GM19467 (cell line): Measurements from ENCODE around the gene TRABD2B.

Experiments
- ATAC-seq: cut with Tn5 transposase; IDR thresholded peaks from one replicate; pipeline ENCODE4 v1.9.1; 2021; ENCODE audit warnings: mild to moderate bottlenecking, moderate library complexity; ENCODE audit not compliant: unreplicated experiment

Gene TRABD2B

GRCh38 chr1:47742890-47743760 lies 254.1 kb downstream of the TRABD2B start:
- no peak for ATAC-seq

- no peak for ATAC-seq
Measured at GRCh38 chr1:47738560-47739182, 258.5 kb downstream of the TRABD2B start.

- ATAC-seq = no peak
Measured at GRCh38 chr1:47732489-47732888, 264.7 kb downstream of the TRABD2B start.

- ATAC-seq = no peak
Measured at GRCh38 chr1:47731730-47732129, 265.5 kb downstream of the TRABD2B start.

- no peak for ATAC-seq
Measured at GRCh38 chr1:47729685-47730084, 267.5 kb downstream of the TRABD2B start.

GRCh38 chr1:47727697-47728085 lies 269.5 kb downstream of the TRABD2B start:
- ATAC-seq = no peak

- ATAC-seq = no peak
Measured at GRCh38 chr1:47727051-47727696, 270.0 kb downstream of the TRABD2B start.

GRCh38 chr1:47725992-47726855 lies 271.0 kb downstream of the TRABD2B start:
- ATAC-seq = peak; percentile 94

- ATAC-seq = no peak
Measured at GRCh38 chr1:47725511-47725991, 271.6 kb downstream of the TRABD2B start.

- no peak for ATAC-seq
Measured at GRCh38 chr1:47725000-47725473, 272.1 kb downstream of the TRABD2B start.

GRCh38 chr1:47724432-47724999 lies 272.7 kb downstream of the TRABD2B start:
- ATAC-seq = no peak

GRCh38 chr1:47722909-47723580 lies 274.1 kb downstream of the TRABD2B start:
- ATAC-seq = no peak

GRCh38 chr1:47722101-47722500 lies 275.1 kb downstream of the TRABD2B start:
- no peak for ATAC-seq

GRCh38 chr1:47720111-47720510 lies 277.1 kb downstream of the TRABD2B start:
- ATAC-seq = no peak

- no peak for ATAC-seq
Measured at GRCh38 chr1:47717341-47717740, 279.8 kb downstream of the TRABD2B start.

- ATAC-seq = no peak
Measured at GRCh38 chr1:47713975-47714767, 283.0 kb downstream of the TRABD2B start.

- no peak for ATAC-seq
Measured at GRCh38 chr1:47713333-47713953, 283.7 kb downstream of the TRABD2B start.

- no peak for ATAC-seq
Measured at GRCh38 chr1:47712596-47713299, 284.4 kb downstream of the TRABD2B start.
